Heart left ventricle (tissue), 16 donors: ENCODE measurements around the gene WBP11. TPM values are rescaled to one million over a fixed set of nuclear protein-coding genes. Genes with fewer than 3 reads are reported as not detected.

Experiments
- ATAC-seq, 4 donors: fragments of 200-7000 bp; cut with Tn5 transposase; one replicate each; pipeline ENCODE4 v1.9.1; 2020 to 2022; ENCODE audit warnings: moderate library complexity in 4 of 4, mild to moderate bottlenecking in 3 of 4, moderate number of reproducible peaks in 1 of 4
- DNase-seq, 5 donors: peaks; one replicate each; pipeline ENCODE4 v3.0.0-alpha.2; 2020
- H3K27ac ChIP-seq, 12 donors: fragments of 200-600 bp; sonication (generic) in 4 of 12; one replicate each; pipeline versions ENCODE4 v1.5.0 to v1.8.0; 2016 to 2022; ENCODE audit warnings: mild to moderate bottlenecking in 2 of 12
- H3K27me3 ChIP-seq, 9 donors: fragments of 200-600 bp; sonication (generic) in 2 of 9; one replicate each; pipeline versions ENCODE4 v1.5.1 to v1.8.0; 2016 to 2022; ENCODE audit warnings: mild to moderate bottlenecking in 3 of 9
- H3K36me3 ChIP-seq, 9 donors: fragments of 200-600 bp; sonication (generic) in 2 of 9; one replicate each; pipeline versions ENCODE4 v1.5.0 to v1.8.0; 2018 to 2022; ENCODE audit warnings: mild to moderate bottlenecking in 2 of 9
- H3K4me1 ChIP-seq, 12 donors: fragments of 200-600 bp; sonication (generic) in 4 of 12; one replicate each; pipeline versions ENCODE4 v1.5.0 to v1.8.0; 2016 to 2022; ENCODE audit warnings: mild to moderate bottlenecking in 3 of 12
- H3K4me3 ChIP-seq, 12 donors: fragments of 200-600 bp; sonication (generic) in 4 of 12; one replicate each; pipeline versions ENCODE4 v1.5.0 to v1.8.0; 2017 to 2022; ENCODE audit warnings: mild to moderate bottlenecking in 9 of 12, moderate library complexity in 4 of 12
- H3K9me3 ChIP-seq, 12 donors: fragments of 200-600 bp; sonication (generic) in 4 of 12; one replicate each; pipeline versions ENCODE4 v1.5.0 to v1.8.0; 2016 to 2022; ENCODE audit warnings: mild to moderate bottlenecking in 1 of 12
- CTCF ChIP-seq, 12 donors: fragments of 200-600 bp; sonication (generic) in 4 of 12; IDR thresholded peaks; one replicate each; pipeline versions ENCODE4 v1.5.0 to v1.8.0; 2018 to 2022; ENCODE audit warnings: antibody characterized with exemption in 12 of 12, mild to moderate bottlenecking in 5 of 12
- POLR2A ChIP-seq, 2 donors: fragments of 450-650 bp; IDR thresholded peaks; one replicate each; pipeline ENCODE4 v1.6.1; 2017; ENCODE audit warnings: antibody characterized with exemption in 2 of 2, mild to moderate bottlenecking in 2 of 2, moderate library complexity in 2 of 2
- WGBS, 4 donors: extraction: QIAGEN DNeasy Blood & Tissue Kit in 2 of 4; methylation state at CpG; one replicate each; pipeline versions ENCODE4 v1.1.5 to v1.1.7; 2013 to 2018; 5-methylcytosine and 5-hydroxymethylcytosine counted together
- intact Hi-C, 10 donors: fragments of 100-400 bp; cut with DNase I; formaldehyde crosslinking; loops; one replicate each; pipeline versions ENCODE4 v1.11.1 to v1.14.2; 2022
- polyA plus RNA-seq, 2 donors: library from polyadenylated mRNA; stranded (reverse); fragments of 200-250 nt; gene quantifications; one replicate each; pipeline ENCODE4 v1.2.3, GENCODE V29; 2013
- total RNA-seq, 9 donors: library from RNA; depleted of rRNA in 2 of 9; stranded (reverse); fragments of >200 nt in 2 of 9; fragmentation: NEBNext Ultra II Directional in 3 of 9; extraction: Animal tissue kit (Norgen Biotek cat#: 25700) in 3 of 9; gene quantifications; one replicate each; pipeline versions ENCODE4 v1.1.0 to v1.2.4, GENCODE V29; 2016 to 2023
- donor health status: ischemic (EF 13 %, LVEDD 7.1; RV severe dilation, severe dysfunction).
- donor health status: healthy with polysubstance abuse.
- donor health status: DM: no; HTN: yes; CAD: no.
- donor health status: DM: no; HTN: no; CAD: no.
- donor health status: ischemic (EF 25% LVEDD 6.9; RV normal size, moderate dysfunction).
- donor health status: ischemic (EF 25% LVEDD 5.7; RV mildly dilated, moderate dysfunction).
- donor health status: healthy.
- donor health status: DM: yes; HTN: yes; CAD: no.
- donor health status: ischemic (EF 35%, LVEDD 5.7; RV mildly dilated, moderate dysfunction).
- donor health status: nonischemic (EF 11% LVEDD 7.7; RV severe dilation, severe dysfunction).
- donor health status: DM: yes; HTN: yes; CAD: no.
- donor health status: PGD.
- donor health status: ischemic (EF 29% LVEDD 5.4; RV normal size, mild dysfunction).
- donor health status: nonischemic (EF 23%, LVEDD 6.1; RV moderate dilation, normal function).

WBP11 gene
- total and polyA plus RNA-seq, 11 donors, result 11.4 to 62.7 (median 49.3) TPM

- 52 to 63% (median 53%) methylated on average over 3 of the region's 3 CpGs for WGBS, 4 donors
- ATAC-seq (no peak), DNase-seq (no peak)
- Histone ChIP-seq H3K36me3 (no peaks in the 10 kb centered on the region), H3K4me1 (peaks cover 0 to 20% (median 5%) of the 10 kb centered on the region in 12 donors), H3K4me3 (no peak overlapping the region), H3K27me3 (no peaks in the 10 kb centered on the region), H3K9me3 (no peaks in the 10 kb centered on the region), H3K27ac (peak overlapping the region in 1 of 12 donors; percentile 3)
- TF ChIP-seq CTCF (IDR thresholded peaks at IDR 0.05) (no peak), POLR2A (IDR thresholded peaks at IDR 0.05) (no peak)
- intact Hi-C loops, result loop anchor here in 3 of 10 donors (5.0 to 10.0 kb wide), 4 partner anchors 65 to 1108 kb away; partner anchors contain the start of genes ART4 (in 1 of the 3) and STRAP (in 1 of the 3)
Observed at GRCh38 chr12:14777271-14777670, 26.0 kb downstream of the WBP11 start.

GRCh38 chr12:14776236-14776961 lies 26.9 kb downstream of the WBP11 start:
- no peak for DNase-seq
- Histone ChIP-seq H3K36me3 (no peaks in the 10 kb centered on the region), H3K4me1 (peaks cover 0 to 26% (median 7%) of the 10 kb centered on the region in 12 donors), H3K4me3 (peak overlapping the region in 6 of 12 donors; percentile 68 to 89 (median 82)), H3K9me3 (no peaks in the 10 kb centered on the region), H3K27ac (peak overlapping the region in 8 of 12 donors; percentile 87 to 98 (median 90)), H3K27me3 (no peaks in the 10 kb centered on the region)
- intact Hi-C loops, result loop anchor here in 3 of 10 donors (5.0 to 10.0 kb wide), 4 partner anchors 66 to 1108 kb away; partner anchors contain the start of genes ART4 (in 1 of the 3) and STRAP (in 1 of the 3)
- TF ChIP-seq CTCF (IDR thresholded peaks at IDR 0.05) (peak in 2 of 12 donors; percentile 8 to 14), POLR2A (IDR thresholded peaks at IDR 0.05) (no peak)
- no peak for ATAC-seq
- 82 to 85% (median 83%) methylated on average over 5 of the region's 5 CpGs for WGBS, 4 donors

- intact Hi-C loops, result loop anchor here in 4 of 10 donors (2.0 to 10.0 kb wide), 5 partner anchors 27 to 1109 kb away; partner anchors contain the start of genes C12orf60 (in 3 of the 4), WBP11 (in 3 of the 4), ART4 (in 1 of the 4) and STRAP (in 1 of the 4)
Observed at GRCh38 chr12:14775636-14775980, 27.7 kb downstream of the WBP11 start.

More at GRCh38 chr12:14775636-14775980, 27.7 kb downstream of the WBP11 start:
- Histone ChIP-seq H3K27ac (peak overlapping the region; percentile 85 to 98 (median 90)), H3K4me3 (peak overlapping the region; percentile 56 to 89 (median 79)), H3K9me3 (no peaks in the 10 kb centered on the region), H3K4me1 (peaks cover 0 to 26% (median 9%) of the 10 kb centered on the region in 12 donors), H3K27me3 (no peaks in the 10 kb centered on the region), H3K36me3 (no peaks in the 10 kb centered on the region)
- 52 to 72% (median 64%) methylated on average over 1 of the region's 1 CpG for WGBS, 4 donors
- no peak for DNase-seq
- TF ChIP-seq POLR2A (IDR thresholded peaks at IDR 0.05) (no peak), CTCF (IDR thresholded peaks at IDR 0.05) (no peak)
- no peak for ATAC-seq
